Ishikawa (cell line): Measurements from ENCODE around the gene PLCB1.

Source experiments
- CEBPB ChIP-seq: IDR thresholded peaks from 2 replicates; pipeline ENCODE4 v1.6.1; 2012
- CREB1 ChIP-seq: IDR thresholded peaks from 2 replicates; pipeline ENCODE4 v1.6.1; 2012; ENCODE audit warnings: low read depth
- EP300 ChIP-seq: IDR thresholded peaks from 2 replicates; pipeline ENCODE4 v1.6.1; 2012; ENCODE audit warnings: borderline replicate concordance
- NFIC ChIP-seq: IDR thresholded peaks from 2 replicates; pipeline ENCODE4 v1.6.1; 2012
- RAD21 ChIP-seq: IDR thresholded peaks from 2 replicates; pipeline ENCODE4 v1.6.1; 2012; ENCODE audit warnings: low read depth
- TAF1 ChIP-seq: IDR thresholded peaks from 2 replicates; pipeline ENCODE4 v1.6.1; 2012; ENCODE audit warnings: low read depth, mild to moderate bottlenecking
- TCF12 ChIP-seq: IDR thresholded peaks from 2 replicates; pipeline ENCODE4 v1.6.1; 2012; ENCODE audit warnings: low read depth
- TEAD4 ChIP-seq: IDR thresholded peaks from 2 replicates; pipeline ENCODE4 v1.6.1; 2012
- YY1 ChIP-seq: IDR thresholded peaks from 2 replicates; pipeline ENCODE4 v1.6.1; 2012; ENCODE audit warnings: low read depth
- ZBTB7A ChIP-seq: IDR thresholded peaks from 2 replicates; pipeline ENCODE4 v1.6.1; 2012; ENCODE audit warnings: low read depth
- TF ChIP-seq, protein P1 (sequence below): IDR thresholded peaks from 2 replicates; pipeline ENCODE4 v1.6.1; 2012

DNA sequence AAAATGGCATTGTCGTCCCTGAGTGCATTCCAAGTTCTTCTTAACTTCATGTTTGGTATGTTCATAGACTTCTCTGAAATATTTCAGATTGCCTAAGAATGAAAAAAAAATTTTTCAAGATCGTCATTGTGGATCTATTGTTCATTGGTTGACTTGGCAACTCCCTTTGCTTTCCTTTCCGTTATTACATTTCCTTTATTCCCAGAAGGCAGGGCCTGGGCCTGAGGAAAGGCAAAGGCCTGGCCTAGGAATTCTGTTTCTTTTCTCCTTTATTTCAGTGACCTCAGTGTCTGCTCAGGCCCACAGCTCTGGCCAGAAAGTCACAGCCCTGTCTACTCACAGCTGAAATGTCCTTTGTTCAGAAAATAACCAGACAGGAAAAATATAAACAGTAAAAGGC, 535.2 kb downstream of the PLCB1 start:
- TF ChIP-seq EP300 (no peak), TEAD4 (no peak), NFIC (no peak), RAD21 (no peak), CEBPB (no peak), TAF1 (no peak), ZBTB7A (no peak), YY1 (no peak), CREB1 (no peak), TCF12 (no peak)
- TF ChIP-seq, protein P1, sequence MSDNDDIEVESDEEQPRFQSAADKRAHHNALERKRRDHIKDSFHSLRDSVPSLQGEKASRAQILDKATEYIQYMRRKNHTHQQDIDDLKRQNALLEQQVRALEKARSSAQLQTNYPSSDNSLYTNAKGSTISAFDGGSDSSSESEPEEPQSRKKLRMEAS = no peak
